Measurements from ENCODE around the gene ACTN4.

ACTN4 gene

DNA sequence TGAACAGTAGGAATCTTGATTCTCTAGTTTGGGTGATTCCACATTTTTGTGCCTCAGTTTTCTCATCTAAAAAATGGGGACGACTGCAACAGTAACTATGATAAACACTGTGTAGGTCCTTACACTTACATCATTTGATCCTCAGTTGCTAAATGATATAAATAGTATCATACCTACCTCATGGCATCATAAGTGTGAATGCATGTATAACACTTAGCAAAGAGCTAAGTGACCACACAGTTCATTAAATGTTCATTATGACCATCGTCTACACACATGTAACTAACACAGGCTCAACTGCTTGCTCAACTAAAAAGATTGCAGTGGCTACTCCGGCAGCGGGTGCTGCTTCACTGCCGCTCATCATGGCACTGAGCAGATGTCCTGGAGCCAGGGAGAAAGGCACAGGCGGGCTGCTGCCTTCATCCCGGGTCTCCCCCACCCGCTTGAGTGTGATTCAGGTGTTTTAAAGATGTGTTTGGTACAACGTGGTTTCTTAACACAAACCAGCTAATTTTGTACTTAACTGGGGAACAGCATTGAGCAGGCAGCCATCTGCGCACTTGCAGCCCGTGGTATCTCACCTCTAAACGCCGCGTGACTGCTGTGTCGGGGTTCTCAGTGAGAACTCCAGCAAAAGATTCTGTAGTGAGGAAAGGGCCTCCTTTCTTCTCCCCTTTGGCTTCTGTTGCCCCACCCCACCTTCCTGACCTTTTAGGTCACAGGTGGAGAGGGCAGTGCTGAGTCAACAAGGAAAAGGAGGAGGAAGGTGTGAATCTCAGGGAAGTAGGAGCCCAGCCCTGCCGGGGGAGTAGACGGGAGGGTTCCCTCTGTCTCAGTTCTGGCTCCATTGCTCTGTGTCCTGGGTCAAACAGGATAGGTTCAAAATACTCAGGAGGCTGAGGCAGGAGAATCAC lies 11.7 kb upstream of the ACTN4 start:
- no peak for DNase-seq (ENCODE audit: low spot score)

- no peak for DNase-seq (ENCODE audit: low spot score)
Measured at GRCh38 chr19:38638461-38638860, 9.0 kb upstream of the ACTN4 start.

DNA sequence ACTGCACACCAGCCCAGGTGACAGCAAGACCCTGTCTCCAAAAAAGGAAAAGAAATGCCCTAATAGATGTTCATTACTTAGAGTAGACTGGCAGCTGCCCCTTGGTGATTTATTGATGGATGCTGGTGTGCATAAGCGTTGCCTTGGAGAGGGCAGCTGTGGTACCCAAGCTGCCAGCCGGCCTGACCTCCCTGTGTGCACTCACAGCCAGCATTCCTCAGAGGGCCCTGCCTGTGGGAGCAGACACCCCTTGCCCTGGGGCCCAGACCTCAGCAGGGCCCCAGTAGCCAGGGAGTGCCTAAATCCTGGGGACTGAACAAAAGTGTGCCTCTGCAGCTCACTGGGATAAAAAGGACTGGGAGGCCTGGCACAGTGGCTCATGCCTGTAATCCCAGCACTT lies 7.8 kb upstream of the ACTN4 start:
- DNase-seq (ENCODE audit: low spot score) = no peak

GRCh38 chr19:38640368-38640767 lies 7.1 kb upstream of the ACTN4 start:
- no peak for DNase-seq (ENCODE audit: low spot score)

DNA sequence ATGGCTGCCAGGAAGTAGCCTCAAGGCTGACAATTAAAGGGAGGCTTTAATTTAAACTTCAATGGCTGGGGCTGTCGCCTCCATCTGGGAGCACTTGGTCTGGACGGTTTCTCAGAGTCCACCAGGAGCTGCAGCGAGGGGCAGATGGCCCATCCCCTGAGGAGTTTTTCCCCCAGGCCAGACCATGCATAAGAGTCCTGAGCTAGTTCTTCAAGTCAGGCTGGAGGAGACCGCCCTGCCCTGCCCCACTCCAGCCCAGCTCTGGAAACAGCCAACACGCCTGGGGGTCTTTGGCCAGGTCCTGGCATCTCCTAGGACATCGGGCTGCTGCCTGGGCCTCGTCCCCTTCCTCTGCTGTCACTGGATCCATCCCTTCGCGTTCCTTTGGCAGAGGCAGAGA lies 5.3 kb upstream of the ACTN4 start:
- DNase-seq (ENCODE audit: low spot score) = no peak

GRCh38 chr19:38644719-38645118 lies 2.7 kb upstream of the ACTN4 start:
- DNase-seq (ENCODE audit: low spot score) = no peak

- no peak for DNase-seq (ENCODE audit: low spot score)
Measured at GRCh38 chr19:38647966-38648768, 718 bp downstream of the ACTN4 start.

GRCh38 chr19:38648769-38649304 lies 1.4 kb downstream of the ACTN4 start:
- DNase-seq (ENCODE audit: low spot score) = no peak

DNA sequence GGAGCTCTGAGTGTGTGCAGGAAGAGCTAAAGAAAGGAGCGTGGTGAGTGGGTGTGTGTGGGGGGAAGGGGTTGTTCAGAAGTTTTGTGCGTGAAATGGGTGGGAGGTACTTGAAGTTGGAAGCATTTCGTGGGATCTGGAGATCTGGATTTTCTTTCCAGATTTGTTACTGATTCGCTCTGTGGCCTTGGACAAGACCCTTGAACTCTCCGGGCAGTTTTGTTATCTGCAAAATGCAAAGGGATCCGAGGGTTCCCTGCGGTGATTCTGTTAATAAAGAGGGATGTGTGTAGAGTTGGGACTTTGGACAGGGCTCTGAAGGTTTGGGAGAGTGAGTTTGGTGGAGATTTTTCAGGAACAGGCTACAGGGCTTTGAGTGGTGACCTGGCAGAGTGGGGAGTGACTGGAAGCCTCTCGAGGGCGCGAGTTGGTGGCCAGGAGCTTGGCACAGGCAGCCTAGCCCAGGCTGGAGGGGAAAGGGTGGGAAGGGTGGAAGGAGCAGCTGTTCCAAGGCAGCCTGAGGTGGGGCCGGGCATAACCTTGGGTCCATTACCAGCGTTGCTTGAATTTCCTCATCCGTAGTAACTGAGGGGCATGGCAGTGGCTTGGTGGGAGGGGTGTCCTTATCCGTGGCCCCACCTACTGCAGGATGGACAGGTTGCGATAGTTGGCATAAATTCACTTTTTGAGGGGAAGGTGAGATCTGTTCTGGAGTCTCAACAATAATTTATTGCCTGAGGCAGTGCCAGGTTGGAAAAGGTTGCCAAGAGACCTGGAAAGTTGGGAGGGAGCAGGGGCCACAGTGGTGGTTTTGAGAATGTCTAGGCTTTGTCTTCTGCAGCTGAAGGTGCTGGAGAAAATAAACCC lies 2.1 kb downstream of the ACTN4 start:
- DNase-seq (ENCODE audit: low spot score) = peak; percentile 37

DNA sequence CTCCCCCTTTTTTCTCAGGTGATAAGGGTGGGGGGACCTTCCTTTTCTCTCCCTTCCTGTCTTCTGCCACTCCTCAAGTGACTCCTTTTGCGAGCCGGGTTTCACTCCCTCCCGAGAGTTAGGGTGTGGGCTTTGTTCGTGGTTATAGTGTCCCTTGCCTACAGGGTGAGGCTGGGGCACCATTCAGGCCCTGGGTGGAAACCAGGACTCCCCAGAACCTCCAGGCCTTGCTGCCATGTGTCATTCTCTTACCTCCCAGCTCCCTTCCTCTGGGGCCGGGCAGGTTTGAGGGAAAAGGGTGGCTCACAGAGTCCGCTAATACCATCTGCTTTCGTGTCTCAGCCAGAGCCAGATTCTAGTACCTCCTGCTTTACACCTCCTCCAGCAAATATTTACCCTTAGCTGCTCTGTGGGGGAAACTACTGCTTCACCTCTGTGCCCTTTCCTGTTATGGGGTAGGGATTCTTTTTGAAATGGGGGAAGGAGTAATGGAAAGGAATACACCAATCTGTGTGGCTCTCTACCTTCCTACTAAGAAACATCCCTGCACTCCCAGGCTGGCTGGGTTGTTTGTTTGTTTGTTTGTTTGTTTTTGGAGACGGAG lies 2.8 kb downstream of the ACTN4 start:
- no peak for DNase-seq (ENCODE audit: low spot score)

GRCh38 chr19:38650911-38651584 lies 3.6 kb downstream of the ACTN4 start:
- DNase-seq (ENCODE audit: low spot score) = peak; percentile 71

DNA sequence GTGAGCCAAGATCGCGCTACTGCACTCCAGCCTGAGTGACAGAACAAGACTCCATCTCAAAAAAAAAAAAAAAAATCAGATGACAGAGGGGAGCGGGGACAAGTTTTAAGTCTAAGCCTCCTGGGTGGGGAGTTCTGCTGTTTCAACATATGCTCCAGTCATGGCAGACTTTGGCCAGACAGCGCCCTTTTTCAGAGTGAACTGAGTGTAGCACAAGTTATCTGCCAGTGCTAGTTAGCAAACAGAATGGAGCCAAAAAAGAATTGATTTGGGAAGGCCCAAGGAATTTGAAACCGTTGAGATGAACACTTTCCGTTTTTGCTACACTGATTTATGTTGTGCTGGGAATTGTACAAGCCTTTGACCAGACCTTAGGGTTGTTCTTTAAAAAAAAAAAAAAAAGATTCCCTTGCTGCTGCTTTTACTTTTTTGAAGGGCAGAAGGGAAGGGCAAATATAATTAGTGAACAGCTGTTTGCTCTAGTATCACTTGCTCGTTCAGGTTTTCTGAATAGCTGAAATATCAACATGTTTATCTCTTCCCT lies 5.7 kb downstream of the ACTN4 start:
- peak; percentile 47 for DNase-seq (ENCODE audit: low spot score)

DNA sequence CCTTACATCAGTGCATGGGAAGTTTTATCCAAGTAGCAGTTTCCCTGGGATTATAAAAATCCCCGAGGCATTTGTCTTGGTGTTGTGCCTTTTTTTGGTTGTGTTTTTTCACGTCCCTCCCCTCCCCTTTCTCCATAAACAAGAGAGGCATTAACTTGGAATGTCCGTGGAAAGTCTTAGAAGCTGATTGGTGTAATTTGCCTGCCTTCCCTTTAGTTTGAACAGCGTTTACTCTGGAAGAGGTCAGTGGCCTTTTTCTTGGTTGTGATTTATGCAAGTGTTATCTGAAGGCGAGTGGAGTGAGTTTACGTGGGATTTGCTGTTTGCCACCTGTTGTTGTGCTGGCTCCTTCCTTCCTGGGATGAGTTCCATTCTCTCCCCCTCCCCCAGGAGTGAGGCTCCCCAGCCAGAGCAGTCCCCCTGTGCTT lies 7.2 kb downstream of the ACTN4 start:
- DNase-seq (ENCODE audit: low spot score) = no peak

DNA sequence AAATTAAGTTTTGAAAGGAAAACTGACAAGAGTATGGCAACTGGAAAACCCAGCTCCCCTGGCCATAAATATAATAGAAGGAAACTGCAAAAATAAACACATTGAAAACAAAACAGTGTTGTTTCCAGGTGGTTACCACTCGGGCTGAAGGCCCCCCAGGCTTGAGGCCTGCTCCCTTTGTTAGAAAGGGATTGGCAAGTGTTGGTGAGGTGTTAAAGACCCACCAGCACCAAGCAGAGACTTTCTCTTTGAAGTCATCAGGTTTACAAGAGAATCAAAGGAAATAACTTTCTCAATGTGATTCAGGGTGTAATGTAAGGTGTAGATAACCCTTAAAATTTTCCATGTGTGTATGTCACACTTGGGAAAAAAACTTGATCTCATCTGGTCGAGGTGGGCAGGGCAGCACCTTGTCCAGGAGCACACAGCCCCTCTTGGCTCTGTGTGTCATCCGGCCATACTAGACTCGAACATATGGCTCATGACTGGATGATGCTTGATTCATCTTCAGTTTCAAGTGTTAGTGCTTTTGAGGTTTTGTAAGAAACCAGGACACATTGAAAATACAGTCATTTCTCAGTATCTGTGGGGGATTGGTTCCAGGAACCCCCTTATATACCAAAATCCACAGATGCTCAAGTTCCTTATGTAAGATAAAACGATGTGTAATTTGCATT lies 7.8 kb downstream of the ACTN4 start:
- no peak for DNase-seq (ENCODE audit: low spot score)

DNA sequence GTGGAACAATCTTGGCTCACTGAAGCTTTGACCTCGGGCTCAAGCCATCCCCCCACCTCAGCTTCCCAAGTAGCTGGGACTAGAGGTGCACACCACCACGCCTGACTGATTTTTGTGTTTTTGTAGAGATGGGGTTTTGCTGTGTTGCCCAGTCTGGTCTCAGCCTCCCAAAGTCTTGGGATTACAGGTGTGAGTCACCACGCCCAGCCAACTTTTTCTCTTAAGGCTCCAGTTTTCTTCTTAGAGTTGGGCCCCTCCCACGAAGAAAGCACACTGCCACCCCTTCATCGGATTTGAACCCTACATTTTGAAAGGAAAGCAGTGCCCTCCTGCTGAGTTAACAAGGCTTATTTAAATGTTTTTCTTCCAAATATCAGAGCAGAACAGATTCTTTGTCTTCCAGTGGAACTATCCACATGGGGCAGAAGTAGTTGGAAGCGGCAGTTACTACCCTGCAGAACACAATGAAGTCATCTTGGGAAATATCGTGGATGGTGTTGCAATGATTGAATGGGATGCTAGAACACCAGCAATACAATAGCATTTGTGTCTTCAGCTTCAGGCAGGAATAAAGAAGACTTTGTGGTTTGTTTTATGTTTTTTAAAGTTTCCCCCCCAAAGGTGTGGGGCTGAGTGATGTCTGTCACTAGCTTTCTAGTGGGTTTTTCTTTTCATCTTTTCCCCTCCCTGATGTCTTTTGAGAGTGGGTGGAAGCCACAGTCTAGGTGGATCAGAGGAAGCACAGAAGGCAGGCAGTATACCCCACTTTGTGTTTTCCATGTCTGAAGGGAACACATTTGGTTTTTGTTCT lies 8.9 kb downstream of the ACTN4 start:
- peak; percentile 43 for DNase-seq (ENCODE audit: low spot score)

GRCh38 chr19:38657633-38658222 lies 10.3 kb downstream of the ACTN4 start:
- peak; percentile 43 for DNase-seq (ENCODE audit: low spot score)

GRCh38 chr19:38658462-38659306 lies 11.2 kb downstream of the ACTN4 start:
- DNase-seq (ENCODE audit: low spot score) = peak; percentile 84

GRCh38 chr19:38660724-38661123 lies 13.3 kb downstream of the ACTN4 start:
- DNase-seq (ENCODE audit: low spot score) = no peak
